Measurements from ENCODE around the gene VGF. TPM values are rescaled to one million over a fixed set of nuclear protein-coding genes. Genes with fewer than 3 reads are reported as not detected.
"Not testable (repeated sequence)": the region's sequence is repeated elsewhere in the genome, so short reads cannot be mapped to it uniquely, and the experiment has no call there.

Gene VGF
- polyA plus RNA-seq (ENCODE audit: insufficient read length) = 0.20 TPM
- long read RNA-seq, donor 1 = 0 reads
- long read RNA-seq, donor 2 = 0 reads
- long read RNA-seq, donor 3 = 0 reads
- long read RNA-seq, donor 4 = 0 reads
- long read RNA-seq, donor 5 = 0 reads
- long read RNA-seq, donor 6 = 0 reads
- long read RNA-seq, donor 7 = 0 reads
- long read RNA-seq, donor 8 = 0 reads

DNA sequence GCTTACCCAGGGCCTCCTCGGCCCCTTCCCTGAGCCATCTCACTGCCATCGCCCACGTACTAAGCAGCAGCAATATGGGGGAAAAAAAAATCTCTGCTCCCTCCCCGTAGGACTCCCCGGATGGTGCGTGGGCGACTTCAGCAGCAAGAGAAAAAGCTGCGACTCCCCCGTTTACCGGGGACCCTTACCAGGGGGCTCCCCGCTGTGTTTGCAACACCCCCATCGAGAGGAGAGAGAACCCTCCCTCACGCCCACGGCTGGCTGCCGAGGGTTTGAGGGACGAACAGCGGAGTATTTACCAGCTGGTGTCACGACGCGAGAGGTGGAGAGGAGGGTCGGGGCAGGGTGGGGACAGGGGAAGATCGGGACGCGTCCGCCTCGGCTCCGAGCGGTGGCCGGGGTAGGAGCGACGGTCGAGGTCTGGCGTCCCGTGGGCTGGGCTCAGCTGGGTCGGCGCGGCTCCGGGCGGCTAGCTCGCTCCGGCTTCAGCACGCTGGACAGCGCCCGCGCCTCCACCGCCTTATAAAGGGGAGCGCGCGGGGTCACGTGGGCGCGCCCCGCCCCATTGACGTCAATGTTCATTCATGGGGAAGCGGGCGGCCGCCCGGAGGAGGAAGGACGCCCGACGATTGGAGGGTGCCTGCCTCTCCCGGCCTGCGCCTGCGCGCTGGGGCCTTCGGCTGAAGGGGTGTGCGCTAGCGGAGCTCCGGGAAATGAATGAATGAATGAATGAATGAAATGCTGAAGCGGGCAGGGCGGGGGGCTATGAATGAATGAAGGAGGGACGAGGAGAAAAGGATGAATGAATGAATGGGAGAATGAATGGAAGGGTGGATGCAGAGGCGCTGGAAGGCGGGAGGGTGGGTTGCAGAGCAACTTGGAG lies at the start of gene VGF:
VGF (minus strand) TSS at position 495 of the 883 bp plus-strand sequence. CDS start 726 bp downstream, outside the sequence.
- DNase-seq = peak; percentile 89

DNA sequence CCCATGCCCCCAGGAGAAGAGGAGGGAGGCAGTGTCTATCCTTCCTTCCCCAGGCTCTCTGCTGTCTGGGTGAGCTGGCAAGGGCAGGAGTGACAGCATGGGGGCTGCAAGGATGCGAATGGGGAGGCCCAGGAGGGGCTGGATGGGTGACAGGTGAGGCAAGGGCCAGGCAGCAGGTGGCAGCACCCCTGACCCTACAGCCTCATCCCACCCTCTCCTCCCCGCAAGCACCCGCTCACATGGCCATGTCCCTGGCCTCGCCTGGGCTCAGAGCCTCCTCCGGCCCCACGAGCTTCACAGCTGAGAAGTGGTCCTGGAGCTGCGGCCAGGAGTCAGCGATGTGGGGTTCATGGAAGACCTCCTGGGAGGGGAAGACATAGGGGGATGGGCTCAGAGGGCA lies 46.6 kb upstream of the VGF start:
- no peak for DNase-seq

DNA sequence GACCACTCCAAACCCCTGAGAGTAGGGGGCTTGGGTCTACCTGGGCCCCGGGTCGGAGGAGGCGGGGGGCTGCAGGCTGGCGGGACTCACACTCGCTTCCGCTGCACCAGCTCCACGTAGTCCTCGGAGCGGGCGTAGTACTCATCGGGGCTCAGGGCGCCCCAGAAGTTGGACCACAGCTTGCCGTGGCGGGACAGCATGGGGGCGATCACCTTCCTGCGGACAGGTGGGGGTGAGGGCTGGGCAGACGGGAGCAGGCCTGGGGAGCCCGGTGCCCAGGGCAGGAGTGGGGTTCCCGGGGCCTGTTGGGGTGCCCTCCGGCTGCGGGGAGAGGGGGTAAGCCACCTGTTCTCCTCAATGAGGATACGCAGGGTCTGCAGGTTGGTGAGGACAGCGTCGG lies 46.1 kb upstream of the VGF start:
- no peak for DNase-seq

DNA sequence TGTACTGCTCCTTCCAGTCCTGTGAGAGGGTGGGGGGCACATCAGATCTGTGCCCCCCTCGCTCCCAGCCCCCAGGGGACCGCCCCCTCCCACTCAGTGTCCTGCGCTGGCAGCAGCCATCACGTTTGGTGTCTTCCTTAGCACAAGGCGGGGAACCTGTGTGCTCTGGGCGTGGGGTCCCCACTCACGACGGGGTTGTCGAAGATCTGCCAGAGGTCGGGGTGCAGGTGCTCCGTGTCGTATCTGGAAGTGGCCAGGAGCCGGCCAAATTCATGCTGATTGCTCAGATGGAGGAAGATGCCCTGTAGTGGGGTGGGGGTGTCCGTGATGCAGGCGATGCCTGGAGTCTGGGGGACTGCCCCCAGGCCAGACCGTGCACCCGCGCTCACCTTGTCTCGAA lies 44.8 kb upstream of the VGF start:
- DNase-seq = no peak

DNA sequence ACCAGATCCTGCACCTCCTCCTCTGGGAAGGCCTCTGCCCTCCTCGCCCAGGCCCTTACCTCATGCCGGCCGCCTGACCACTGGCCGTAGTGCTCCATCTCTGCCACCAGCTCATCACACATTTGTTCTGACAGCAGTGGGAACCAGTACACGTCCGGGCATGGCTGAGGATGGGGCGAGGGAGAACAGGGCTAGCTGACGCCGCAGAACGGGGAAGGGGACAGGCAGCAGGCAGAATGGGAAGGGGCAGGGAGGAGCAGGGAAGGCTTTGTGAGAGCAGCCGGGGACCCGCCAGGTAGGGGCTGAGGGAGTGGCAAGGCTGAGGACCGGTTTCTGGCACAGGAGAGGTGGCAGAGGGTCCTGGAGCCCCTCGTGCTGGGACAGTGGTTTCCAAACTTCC lies 43.4 kb upstream of the VGF start:
- DNase-seq = no peak

DNA sequence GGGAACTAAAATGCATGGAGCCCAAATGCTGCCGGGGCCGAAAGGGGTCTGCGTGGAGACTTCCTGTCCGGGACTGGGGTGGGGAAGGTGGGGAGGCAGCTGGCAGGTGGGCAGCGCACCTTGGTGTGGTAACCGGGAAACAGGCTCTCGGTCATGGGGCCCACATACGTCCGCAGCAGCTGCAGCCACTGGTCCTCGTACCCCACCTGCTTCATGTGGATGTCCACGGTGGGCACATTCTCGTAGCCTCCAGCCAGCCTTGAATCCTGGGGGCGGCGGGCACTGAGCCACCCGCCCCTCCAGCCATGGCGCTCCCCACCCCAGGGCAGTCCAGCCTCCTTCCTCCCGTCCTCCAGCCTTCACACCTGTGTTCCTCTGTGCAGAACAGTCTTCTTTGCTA lies 42.1 kb upstream of the VGF start:
- no peak for DNase-seq

DNA sequence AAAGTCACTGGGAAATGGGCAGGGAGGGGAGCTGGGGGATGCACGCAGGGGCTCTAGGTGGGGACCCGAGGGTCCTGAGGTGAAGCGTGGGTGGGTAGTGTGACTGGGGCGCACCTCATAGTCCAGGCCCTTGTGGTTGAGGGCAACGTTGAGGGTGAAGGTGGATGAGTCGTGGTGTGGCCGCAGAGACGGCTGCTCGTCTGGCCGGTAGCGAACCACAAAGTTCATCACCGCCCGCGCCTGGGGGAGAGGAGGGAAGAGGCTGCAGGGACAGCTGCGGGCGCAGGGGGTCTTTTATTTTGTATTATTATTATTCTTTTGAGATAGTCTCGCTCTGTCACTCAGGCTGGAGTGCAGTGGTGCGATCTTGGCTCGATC lies 41.3 kb upstream of the VGF start:
- no peak for DNase-seq

DNA sequence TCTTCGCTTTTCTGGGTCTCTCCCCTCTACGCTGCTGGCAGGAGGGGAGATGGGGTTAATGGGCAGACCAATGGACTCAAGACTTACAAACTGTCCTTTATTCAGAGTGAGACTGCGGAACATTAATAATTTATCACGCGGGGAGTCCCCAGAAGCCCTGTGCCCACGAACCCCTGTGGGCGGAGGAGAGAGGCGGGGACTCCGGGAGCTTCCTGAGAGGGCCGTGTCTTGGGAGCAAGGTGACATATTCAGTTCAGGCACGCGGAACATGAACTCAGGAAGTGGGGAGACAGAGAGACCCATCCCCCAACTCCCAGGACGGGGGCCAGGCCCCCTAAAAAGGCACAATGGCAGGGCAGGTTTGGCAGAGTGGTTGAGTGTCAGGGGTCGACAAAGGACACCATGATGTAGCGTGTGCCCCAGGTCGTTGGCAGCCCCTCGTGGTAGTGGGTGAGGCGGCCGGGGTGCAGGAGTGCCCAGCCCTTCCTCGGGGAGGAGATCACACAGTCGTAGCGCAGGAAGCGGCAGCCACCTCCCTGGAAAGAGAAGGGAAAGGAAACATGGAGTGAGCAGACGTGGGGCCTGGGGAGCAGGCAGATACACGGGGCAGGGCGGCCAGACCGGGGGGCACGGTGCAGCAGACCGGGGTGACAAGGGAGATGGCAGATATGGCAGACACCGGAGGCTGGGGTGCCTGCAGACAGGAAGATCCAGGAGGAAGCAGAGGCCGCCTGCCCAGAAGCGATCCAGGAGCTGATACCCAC lies 40.7 kb upstream of the VGF start:
- no peak for DNase-seq

DNA sequence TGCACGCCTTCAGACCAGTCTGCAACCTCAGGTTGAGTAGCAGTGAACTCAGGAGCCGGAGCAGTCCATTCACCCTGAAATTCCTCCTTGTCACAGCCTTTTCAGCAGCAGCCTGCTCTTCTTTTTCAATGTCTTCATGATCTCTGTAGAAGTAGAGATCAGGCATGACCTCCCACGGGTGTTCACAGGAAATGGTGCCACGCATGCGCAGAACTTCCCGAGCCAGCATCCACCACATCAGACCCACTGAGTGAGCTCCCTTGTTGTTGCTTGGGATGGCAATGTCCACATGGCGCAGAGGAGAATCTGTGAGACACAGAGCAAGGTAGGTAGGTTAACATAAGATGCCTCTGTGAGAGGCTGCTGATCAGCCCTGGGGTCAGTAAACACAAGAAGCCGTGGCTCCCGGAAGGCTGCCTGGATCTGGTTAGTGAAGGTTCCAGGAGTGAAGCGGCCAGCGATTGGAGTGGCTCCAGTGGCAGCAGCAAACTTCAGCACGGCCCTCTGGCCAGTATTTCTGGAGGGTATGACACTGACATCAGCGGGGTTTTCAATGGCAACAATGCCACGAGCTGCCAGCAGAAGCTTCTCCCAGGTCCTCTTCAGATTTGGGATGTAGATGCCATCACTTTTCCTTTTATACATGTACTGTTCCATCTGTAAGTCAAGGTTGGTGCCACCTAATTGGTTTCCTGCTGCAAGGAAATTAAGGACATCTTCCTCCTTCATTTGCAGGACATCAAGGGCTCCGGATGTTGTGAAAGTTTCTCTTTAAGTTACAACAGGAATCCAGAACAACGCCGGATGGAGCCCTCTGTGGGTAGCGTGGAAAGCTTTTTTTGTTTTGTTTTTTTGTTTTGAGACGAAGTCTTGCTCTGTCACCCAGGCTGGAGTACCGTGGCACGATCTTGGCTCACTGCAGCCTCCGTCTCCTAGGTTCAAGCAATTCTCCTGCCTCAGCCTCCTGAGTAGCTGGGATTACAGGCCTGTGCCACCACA lies 38.7 kb upstream of the VGF start:
- not testable (repeated sequence) for DNase-seq

DNA sequence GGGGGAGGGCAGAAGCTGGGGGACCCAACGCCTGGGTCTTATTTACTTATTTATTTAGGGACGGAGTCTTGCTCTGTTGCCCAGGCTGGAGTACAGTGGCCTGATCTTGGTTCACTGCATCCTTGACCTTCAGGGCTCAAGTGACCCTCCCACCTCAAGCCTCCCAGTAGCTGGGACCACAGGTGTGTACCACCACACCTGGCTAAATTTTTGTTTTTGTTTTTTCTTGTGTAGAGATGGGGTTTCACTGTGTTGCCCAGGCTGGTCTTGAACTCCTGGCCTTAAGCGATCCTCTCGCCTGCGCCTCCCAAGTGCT lies 37.2 kb upstream of the VGF start:
- no peak for DNase-seq

DNA sequence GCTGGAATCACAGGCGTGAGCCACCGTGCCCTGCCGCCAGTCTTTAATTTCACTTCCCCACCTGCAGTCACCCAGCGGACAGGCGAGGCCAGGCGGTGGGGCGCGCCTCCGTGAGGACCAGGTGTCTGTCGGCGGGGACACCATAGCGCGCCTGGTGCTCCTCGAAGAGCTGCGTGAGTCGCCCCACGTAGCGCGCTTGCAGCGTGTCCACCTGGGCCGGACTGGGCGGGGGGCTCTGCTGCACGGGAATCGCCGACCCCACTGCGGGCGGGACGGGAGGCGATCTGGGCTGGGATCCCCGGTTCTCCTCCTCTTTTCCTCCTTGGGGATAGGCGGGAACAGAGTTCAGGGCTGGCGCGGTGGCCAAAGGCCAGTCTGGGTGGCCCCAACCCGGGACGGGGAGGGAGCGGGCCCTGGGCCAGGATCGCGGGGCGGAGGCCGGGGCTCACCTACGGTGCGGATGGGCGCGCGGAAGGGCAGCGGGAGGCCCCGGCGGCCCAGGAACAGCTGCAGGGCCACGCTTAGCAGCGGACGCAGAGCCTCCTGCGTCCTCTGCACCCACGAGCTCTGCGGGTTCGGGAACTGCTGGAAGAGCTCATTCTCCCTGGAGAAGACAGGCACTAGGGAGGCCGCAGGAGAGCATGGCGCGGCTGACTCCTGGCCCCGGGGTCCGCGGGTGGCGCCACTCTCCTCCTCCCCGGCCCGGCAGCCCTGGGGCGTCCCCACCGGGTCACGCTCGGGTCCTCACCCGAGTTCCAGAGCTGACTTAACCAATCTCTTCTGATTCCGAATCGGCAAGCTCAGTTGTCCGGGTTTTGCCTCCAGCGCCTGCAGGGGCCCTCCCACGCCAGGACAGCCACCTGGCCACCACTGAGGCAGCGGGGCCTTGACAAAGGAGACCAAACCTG lies 36.6 kb upstream of the VGF start:
- no peak for DNase-seq

DNA sequence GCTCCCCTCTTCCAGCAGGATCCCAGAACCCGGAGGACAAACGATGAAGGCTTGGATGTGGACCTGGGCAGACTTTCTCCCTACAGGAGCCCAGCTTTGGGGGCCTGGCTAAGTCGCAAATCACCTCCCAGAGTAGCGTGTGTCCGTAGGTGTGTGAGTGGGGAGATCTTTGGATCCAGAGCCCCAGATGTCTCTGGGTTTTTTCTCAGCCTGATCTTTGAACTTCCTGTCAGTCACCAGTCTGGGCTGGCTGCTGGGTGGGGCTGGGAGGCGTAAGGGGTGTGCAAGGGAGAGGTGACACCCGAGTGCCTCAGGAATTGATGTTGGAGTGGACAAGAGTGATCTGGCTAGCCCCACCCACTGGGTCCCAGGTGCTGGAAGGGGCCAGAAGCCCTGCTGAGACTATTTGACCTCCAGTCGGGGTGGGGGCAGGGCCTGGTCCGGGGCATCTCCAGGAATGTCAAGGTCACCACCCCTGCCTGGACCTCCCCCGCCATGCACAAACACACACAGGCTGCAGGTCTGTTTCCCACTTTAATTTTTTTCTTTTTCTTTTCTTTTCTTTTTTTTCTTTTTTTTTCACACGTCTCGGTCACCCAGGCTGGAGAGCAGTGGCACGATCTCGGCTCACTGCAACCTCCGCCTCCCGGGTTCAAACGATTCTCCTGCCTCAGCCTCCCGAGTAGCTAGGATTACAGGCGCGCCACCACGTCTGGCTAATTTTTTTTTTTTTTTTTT lies 35.7 kb upstream of the VGF start, which contains the start of gene MOGAT3:
MOGAT3 (minus strand) TSS at position 175 of the 738 bp plus-strand sequence. CDS start 182 bp downstream, outside the sequence.
- no peak for DNase-seq

DNA sequence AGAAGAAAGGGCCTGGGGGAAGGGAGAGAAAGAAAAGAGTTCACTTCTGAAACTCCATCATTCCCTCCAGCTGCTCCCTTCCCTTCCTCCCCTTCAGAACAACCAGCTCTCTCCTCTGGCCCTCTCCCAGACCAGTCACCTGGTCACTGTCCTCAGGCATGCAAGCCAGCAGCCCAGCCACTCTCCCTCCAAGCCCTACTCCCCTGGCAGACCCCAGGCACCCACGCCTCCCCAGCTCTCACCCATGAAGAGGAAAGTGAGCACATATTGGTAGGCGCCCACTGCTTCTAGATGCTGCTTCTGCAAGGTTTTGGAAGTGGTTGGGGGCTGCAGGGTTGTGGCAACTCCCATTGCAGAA lies 35.1 kb upstream of the VGF start:
- DNase-seq = no peak

DNA sequence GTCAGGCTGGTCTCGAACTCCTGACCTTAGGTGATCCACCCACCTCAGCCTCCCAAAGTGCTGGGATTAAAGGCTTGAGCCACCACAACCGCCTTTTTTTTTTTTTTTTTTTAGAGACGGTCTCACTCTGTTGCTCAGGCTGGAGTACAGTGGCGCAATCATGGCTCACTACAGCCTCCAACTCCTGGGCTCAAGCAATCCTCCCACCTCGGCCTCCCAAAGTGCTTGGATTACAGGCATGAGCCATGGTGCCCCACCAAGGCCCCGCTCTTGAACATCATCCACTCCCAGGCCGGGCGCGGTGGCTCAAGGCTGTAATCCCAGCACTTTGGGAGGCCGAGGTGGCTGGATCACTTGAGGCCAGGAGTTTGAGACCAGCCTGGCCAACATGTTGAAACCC lies 34.2 kb upstream of the VGF start:
- DNase-seq = not testable (repeated sequence)

DNA sequence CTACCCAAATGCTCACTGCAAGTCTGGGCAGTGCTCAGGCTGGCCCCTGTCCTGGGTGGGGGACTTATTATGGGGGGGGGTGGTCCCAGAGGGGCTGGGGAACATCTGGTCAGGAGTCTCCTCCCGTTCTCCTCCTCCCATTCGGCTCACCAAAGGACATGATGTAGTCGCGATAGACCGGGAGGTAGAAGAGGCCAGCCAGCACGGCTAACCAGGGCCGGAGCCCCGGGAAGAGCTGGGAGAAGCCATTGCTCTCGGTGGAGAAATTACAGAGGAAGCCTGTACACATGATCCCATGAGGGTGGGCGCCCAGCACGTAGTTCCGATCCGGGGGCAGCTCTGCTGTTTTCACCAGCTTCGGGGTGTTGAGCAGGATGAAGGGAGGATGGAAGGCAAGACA lies 33.1 kb upstream of the VGF start:
- DNase-seq = no peak

DNA sequence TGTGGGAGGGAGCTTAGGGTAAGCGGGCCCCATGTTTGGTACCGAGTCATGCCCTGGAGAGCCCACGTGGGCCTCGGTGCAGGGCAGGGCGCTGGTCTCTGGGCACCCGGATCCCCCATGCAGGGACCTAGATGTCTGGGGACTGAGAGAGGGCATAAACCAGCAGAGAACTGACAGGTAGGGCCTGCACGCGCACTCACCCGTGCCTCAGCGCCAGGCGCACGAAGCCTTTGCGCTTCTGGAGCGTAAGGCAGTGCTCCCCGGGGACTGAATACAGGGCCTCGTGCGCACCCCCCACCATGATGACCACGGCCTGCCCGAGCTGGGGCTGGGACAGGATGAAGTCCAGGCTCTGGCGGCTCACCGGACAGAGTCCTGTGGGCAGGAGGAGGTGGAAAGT lies 32.6 kb upstream of the VGF start:
- DNase-seq = no peak

DNA sequence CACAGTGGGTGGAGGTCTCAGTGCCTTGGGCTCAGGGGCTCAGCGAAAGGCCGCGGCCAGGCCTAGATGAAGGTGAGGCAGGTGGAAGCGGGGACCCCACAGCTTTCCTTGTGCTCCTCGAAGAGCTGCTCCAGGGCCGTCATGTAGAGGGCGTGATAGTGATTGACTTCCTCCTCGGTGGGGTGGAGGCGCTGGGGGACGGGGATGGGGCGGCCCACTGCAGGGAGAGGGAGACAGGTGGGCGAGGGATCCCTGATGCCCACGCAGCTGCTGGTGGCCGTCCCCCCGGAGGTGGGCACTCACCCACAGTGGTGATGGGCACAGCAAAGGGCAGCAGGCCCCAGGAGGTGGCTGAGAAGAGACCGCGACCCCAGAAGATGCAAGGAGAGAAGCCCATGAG lies 30.5 kb upstream of the VGF start:
- no peak for DNase-seq

DNA sequence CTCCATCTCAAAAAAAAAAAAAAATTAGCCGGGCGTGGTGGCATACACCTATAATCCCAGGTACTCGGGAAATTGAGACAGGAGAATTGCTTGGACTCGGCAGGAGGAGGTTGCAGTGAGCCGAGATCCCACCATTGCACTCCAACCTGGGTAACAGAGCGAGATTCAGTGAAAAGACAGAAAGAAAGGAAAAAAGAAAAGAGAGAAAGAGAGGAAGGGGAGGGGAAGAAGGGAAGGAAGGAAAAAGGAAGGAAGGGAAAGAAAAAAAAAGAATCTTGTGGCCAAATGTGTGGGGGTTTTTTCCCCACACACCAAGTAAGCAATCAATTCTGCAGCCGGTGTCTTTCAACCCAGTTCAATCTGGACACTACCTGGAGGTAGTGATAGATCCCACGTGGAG lies 23.7 kb upstream of the VGF start:
- DNase-seq = no peak

DNA sequence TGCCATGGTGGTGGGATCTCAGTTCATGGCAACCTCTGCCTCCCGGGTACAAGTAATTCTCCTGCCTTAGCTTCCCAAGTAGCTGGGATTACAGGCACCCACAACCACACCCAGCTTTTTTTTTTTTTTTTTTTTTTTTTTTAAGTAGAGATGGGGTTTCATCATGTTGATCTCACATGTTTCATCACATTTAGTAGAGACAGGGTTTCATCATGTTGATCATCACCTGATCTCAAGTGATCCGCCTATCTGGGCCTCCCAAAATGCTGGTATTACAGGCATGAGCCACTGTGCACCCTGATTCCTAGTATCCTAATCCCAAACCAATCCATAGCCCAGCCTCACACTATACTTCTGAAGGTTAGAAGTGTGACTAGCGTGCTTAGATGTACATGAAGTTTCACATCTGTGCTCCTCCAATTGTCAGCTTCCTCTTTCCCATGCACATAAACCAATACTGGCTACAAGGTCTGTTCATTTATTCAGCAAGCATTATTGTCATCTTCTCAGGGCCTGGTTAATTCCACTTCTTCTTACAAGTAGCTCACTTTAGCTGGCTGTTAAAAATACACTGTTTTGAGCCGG lies 21.6 kb upstream of the VGF start:
- DNase-seq = no peak

DNA sequence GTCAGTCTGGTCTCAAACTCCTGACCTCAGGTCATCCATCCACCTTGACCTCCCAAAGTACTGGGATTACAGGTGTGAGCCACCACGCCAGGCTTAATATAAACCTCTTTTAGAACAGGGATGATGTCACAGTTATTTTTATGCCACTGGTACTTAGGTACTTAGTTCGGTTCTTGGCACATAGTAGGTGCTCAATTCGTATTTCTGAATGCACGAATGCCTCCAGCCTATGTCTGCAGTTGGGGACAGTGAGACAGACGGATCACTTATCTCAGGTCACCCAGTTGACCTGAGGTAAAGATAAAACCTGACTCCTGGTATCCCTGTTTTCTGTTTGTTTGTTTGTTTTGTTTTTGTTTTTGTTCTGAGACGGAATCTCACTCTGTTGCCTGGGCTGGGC lies 20.8 kb upstream of the VGF start:
- DNase-seq = no peak
